SK-MEL-5 (cell line): ENCODE results near the gene IGF2R. TPM values are rescaled to one million over a fixed set of nuclear protein-coding genes. Genes with fewer than 3 reads are reported as not detected.

ENCODE experiments used
- DNase-seq: peaks from one replicate; pipeline ENCODE4 v3.0.0-alpha.2; 2016; ENCODE audit warnings: low read depth, low spot score
- in situ Hi-C: cut with HindIII; loops from 2 replicates; pipeline ENCODE4 v1.10.0; 2016; ENCODE audit warnings: low sequenced_read_pairs, high pct_unique_total_duplicates, low pct_unique_long_range_greater_than_20kb
- total RNA-seq: library from RNA; depleted of rRNA; stranded (reverse); fragments of >200 nt; shearing (Covaris generic); gene quantifications from 2 replicates; pipeline ENCODE4 v1.2.3, GENCODE V29; 2014

The IGF2R gene
- total RNA-seq, 1 experiment from 2014 or later, result 63.4 TPM

DNA sequence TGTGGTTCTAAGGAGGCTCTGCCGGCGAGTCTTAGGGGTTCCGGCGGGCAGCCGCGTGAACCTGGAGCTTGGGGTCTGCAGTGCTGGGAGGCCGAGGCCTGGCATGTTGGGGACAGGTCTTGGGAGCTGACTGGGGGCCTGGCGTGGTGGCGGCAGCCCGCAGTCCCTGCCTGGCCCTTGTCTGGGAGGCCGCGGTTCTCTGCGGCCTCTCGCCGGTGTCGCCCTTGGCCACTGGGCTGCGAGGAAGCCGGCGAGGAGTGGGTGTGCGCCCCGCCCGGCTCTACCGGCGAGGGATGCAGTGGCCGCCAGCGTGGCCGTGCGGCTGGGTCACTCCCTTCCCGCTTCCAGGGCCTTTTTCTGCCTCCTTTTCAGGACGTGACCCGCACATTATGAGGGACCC, 36.3 kb downstream of the IGF2R start:
- no peak for DNase-seq
- in situ Hi-C loops, result no loop called here

DNA sequence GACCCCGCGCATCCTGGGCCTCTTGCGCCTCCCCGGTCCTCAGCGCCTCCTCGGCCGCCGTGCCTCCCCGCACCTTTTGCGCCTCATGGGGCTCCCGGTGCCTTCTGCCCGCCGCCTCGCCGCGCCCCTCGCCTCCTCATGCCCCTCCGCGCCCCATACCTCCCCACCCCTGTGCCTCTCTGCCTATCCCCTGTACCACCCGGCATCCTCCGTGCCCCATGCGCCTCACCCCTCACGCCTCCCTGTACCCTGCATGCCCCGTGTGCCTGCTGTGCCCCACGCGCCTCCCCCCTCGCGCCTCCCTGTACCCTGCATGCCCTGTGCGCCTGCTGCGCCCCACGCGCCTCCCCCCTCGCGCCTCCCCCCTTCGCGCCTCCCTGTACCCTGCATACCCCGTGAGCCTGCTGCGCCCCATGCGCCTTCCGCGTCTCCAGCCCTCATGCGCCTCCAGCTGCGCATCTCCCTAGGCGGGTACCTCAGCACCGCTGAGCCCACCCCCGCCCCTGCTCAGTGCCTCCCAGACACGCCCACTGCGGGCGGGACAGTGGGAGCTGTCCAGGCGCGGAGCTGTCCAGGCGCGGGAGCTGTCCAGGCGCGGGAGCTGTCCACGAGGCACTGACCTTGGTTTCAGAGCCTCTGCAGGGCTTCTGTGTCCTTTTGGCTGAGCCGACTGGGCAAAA, 37.1 kb downstream of the IGF2R start:
- in situ Hi-C loops, result no loop called here
- no peak for DNase-seq

DNA sequence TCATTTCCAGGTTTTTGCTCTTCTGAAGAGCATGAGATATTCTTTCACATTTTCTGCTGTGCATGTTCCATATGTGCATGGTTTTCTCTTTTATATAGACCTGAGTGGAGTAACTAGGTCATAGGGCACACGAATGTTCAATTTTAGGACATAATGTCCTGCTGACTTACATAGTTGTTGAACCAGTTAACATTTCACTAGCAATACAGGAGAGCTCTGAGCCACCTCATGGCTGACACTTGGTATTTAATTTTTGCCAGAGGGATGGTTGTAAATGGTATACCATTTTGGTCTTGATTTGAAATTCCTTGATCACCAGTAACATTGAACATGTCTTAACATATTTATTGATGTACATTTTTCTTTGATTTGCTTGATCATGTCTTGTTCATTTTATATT, 38.3 kb downstream of the IGF2R start:
- in situ Hi-C loops, result no loop called here
- no peak for DNase-seq

DNA sequence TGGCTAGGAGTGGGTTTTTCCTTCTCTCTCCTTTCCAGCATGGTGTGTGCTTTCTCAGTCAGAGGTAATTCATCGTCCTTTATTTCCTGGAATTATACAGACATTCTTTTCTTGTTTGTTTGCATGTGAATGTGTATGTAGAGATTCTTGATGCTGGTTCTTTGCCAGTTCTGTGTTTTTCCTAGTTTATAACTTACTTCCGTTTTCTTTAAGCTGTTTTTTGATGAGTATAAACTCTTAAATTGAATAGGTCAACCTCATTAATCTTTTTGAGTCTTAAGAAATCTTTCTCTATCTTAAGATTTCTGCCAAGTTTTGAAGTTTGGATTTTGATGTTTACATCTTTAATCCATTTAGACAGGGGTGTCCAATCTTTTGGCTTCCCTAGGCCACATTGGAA, 38.7 kb downstream of the IGF2R start:
- no peak for DNase-seq
- in situ Hi-C loops, result no loop called here

DNA sequence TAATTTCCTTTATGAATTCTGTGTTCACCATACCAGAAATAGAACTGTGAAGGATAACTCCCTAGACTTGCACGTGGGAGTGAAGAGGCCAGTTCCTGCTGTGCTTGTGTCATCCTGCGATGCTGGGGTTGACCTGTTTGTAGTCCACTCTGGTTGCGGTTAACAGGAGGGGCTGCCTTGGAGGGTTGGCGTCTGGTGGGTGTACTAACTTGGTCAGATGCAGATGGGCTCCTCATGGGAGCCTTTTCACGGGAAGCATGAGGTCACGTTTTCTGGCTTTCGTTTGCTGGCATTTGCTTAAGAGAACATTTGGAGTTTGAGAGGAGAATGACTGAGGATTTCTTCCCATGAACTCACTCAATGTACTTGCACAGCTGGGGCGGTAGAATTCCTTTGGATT, 41.2 kb downstream of the IGF2R start:
- in situ Hi-C loops, result no loop called here
- no peak for DNase-seq

DNA sequence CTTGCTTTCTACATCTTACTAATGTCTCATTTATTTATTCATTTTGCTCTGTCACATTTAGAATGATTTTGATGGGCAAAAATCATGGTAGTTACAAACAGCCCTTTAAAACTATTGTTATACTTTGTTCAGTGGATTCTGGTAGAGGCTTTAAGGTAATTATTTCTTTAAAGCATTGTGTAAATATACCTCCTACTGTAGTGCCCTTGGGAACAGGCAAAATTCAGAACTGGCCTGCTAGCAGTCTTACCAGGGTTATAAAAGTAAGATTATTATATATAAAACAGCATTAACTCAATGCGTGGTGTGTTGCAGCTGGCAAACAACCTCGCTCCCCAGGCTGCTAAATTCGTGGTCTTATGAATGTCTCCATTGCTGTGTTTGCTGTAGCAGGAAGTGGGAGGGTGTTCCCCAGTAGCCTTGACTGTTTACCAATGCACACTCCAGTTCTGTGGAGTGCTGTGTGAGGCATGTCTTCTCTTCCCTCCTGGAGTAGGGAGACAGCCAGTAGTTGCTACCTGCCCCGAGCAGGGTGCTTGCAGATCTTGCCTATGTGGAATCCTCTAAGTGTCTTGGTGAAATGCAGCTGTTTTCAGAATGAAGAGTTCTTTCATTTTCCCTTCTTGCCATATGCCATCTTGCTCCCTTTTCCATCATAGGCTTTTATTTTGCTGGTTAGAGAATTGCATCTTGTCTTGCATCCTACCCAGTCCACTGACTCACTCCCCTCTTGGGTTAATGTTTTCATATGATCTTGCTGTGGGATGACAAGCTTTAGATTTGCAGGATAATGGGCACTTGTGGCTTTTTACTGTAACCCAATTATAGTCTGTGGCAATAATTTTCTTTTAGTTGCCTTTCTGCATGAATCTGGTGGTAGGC, 45.3 kb downstream of the IGF2R start:
- in situ Hi-C loops, result no loop called here
- DNase-seq, result no peak

DNA sequence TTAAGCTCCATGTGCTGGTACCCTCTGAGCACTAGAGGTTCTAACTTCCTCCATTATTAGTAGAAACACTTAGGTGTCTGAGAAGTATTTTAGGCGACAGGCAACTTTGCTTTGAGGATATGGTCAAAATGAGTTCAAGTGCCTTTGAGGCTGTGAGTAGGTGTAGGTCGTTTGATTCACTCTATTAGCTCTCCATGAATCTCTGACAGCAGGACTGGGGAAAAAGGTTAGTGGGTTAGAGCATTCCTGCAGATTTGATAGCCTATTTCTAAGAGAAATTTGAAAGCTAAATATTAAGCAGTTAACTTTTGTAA, 45.9 kb downstream of the IGF2R start:
- DNase-seq, result no peak
- in situ Hi-C loops, result no loop called here

DNA sequence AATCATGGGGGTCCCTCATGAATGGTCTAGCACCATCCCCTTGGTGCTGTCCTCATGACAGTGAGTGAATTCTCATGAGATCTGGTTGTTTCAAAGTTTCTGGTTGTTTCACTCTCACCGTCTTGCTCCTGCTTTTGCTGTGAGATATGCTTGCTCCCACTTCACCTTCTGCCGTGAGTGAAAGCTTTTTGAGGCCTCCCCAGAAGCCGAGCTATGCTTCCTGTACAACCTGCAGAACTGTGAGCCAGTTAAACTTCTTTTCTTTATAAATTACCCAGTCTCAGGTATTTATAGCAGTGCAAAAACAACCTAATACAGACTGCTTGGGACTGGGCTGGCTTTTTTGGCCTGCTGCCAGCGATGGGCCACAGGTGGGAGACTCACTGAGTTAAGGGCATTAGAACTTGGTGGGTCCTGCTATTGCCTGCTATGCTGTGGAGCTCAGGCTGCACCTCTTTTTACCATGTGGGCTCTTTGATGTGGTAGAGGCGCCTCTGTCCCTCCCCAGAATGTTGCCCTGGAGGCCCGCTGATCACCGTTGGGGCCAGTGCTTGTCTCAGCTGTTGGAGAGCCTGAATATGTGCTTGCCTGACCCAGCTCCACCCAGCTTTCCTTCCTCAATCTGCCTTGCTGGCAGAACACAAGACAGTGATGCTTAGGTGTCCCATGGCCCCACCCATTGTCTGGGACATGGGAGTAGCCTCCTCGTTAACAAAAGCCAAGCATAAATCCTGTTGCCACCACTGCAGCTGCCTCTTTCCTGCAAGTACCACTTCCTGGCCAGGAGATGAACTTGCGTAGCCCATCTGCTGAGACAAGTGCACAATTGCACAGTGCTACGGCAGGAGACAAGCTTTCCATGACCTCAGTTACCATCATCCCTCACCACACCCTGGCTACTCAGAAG, 47.1 kb downstream of the IGF2R start:
- in situ Hi-C loops, result no loop called here
- DNase-seq, result no peak

DNA sequence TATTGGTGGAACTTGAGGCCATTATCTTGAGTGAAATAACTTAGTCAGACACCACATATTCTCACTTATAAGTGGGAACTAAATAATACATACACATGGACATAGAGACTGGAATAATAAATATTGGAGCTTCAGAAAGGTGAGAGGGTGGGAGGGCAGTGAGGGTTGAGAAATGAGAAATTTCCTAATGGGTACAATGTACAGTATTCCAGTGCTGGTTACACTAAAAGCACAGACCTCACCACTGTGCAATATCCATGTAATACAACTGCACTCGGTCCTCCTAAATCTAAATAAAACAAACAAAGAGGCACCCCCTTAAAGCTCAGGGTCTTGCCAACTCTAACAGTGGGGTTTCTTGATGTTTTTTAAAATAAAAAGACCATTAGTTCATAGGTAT, 53.2 kb downstream of the IGF2R start:
- in situ Hi-C loops, result no loop called here

DNA sequence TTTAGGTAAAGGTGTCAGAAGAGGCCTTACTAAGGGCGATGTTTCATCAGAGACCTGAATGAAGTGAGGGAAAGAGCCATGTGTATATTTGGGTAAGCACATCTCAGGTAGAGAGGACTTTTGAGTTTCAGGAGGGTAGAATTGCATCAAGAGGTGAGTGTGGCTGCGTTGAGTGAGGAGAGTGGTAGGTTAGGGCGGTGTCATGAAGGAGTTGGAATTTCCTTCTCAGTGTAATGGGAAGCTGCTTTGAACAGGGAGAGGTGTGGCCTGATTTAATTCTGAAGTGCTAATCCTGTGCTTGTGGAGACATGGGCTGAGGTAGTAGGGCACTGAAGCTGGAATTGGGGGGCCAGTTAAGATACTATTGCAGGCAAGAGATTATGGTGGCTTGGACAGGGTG, 53.9 kb downstream of the IGF2R start:
- DNase-seq, result no peak
- in situ Hi-C loops, result no loop called here

More for the DNA sequence above, 53.2 kb downstream of the IGF2R start:
- no peak for DNase-seq

DNA sequence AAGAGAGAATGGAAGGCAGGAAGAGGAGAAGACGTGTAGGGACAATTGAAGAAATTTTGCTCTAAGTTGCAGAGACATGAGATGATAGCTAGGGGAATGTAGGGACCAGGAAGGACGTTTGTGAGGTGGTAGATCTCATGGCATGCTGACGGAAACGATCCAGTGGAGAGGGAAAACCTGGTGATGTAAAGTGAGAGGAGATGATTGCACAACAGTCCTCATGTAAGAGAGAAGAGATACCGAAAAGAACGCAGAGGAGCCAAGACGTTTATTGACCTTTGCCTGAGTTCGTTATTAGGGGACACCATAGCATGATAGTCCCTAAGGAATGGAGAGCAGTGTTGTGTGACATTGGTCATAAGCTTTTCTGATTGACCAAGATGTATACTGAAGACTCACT, 55.3 kb downstream of the IGF2R start:
- in situ Hi-C loops, result no loop called here
- no peak for DNase-seq

DNA sequence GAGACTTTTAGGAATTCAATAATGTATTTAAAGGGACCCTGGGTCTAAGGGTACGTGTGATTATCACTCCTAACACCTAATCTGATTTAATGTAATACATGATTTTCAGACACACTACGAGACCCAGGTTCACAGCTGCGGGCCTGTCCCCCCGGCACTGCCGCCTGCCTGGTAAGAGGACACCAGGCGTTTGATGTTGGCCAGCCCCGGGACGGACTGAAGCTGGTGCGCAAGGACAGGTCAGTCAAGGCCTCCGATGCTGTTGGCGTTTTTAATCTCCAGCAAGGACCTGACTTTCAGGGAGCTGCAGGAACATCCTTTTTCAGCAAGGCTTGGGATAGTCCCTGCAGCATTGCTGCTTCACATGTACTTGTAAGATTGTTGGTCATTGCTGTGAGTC, 58.2 kb downstream of the IGF2R start:
- in situ Hi-C loops, result no loop called here
- DNase-seq, result no peak

DNA sequence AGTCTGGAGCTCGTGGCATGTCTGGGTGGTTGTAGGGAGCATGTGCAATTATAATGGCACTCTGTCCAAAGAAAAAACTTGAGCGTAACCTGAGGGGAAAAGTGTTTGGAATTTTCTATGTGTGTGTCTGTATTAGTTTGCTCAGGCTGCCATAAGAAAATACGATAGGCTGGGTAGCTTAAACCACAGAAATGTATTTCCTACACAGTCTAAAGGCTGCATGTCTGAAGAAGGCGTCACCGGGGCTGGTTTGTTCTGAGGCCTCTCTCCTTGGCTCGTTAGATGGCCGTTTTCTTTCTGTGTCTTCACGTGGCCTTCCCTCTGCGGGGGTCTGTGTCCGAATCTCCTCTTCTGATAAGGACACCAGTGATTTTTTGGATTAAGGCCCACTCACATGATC, 59.0 kb downstream of the IGF2R start:
- peak; percentile 5 for DNase-seq
- in situ Hi-C loops, result no loop called here

DNA sequence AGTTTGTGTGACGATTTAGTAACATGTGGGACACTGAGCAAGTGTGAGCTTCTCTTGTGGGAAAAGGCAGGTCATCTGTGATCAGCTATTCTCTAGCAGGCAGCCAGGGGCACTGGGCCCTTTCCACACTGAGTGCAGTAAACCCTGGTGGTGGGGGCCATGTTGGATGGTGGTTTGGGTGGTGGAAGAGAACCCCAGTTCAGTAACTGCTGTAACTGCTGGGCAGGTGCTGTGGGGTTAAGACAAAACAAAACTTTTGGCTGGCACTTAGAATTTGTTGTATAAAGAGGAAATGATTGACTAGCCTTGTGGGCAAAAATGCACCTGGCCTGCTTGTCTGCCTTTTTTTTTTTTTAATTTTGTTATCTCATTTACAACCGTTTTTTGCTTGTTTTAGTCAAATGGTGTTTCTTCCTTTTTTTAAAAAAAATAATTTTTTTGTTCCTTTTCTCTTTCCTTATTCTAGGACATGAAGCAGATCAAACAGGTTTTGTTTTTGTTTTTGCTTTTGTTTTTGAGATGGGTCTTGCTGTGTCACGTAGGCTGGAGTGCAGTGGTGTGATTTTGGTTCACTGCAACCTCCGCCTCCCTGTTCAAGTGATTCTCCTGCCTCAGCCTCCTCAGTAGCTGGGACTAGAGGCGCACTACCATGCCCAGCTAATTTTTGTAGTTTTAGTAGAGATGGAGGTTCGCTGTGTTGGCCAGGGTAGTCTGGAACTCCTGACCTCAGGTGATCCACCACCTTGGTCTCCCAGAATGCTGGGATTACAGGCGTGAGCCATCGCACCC, 59.8 kb downstream of the IGF2R start:
- in situ Hi-C loops, result no loop called here
- peak; percentile 21 for DNase-seq

DNA sequence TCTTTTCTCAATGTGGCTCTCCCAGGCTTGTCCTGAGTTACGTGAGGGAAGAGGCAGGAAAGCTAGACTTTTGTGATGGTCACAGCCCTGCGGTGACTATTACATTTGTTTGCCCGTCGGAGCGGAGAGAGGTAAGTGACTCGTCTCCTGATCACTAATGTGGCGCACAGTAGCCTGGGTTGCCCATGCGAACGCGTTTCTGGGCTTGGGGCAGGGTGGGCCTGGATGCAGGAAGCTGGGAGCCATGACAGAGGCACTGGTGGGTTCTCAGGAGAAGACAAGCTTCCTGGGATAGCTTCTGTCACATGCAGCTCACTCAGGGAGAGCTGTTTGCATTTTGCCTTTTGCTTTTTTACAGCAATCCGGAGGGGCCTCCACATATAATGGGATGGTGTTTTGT, 60.6 kb downstream of the IGF2R start:
- no peak for DNase-seq
- in situ Hi-C loops, result no loop called here

DNA sequence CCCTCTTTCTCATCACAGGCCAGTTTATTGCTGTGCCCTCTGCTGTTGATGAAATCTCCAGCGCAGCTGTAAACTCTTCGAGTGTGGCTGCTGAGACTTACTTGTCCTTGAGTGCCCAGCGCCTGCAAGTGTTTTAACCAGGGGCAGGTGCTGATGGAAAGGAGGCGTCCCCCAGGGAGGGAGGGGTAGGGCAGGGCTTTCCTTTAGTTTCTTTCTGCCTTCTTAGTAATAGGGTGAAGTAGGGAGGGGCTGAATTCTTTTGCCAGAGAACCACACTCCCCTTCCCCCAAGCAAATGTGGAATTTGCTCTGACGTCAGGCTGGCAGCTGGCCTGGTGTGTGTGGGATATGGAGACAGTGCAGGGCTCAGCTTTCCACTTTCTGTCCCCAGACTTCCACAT, 61.2 kb downstream of the IGF2R start:
- in situ Hi-C loops, result no loop called here
- peak; percentile 18 for DNase-seq

DNA sequence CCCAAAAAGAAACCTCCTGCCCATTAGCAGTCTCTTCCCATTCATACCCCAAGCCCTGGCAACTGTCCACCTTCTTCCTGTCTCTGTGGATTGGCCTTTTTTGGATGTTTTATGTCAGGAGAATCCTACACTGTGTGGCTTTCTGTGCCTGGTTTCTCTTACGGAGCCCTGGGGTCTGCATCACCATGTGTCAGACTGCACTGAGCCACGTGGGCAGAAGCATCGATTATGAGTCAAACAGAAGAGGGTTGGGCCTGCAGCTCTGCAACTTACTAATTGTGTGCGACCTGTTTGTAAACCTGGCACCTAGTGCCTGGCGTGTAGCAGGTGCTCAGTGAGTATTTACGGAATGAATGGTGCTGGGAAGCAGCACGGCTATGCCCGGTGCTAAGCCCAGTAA, 62.6 kb downstream of the IGF2R start:
- DNase-seq, result no peak
- in situ Hi-C loops, result no loop called here

DNA sequence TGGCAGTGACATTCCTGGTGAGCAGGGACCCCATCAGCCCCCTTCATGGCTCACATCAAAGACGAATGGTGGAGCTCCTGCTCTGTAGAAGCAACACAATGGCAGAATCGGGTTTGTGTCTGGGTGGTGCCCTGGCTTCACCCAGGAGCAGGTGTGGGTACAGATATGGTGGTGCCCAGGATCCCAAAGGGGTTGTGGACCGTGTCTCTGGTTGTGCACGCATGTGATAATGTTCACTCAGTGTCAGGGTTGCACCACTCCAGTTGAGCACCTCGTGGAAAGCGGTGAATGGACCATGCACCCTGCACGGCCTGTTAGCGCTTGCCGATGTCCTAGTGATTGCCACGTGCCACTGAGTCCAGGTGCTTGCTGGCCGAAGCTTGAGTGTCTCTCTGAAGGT, 63.0 kb downstream of the IGF2R start:
- DNase-seq, result no peak
- in situ Hi-C loops, result no loop called here
